Measurements from ENCODE around the gene VAV2. TPM values are rescaled to one million over a fixed set of nuclear protein-coding genes. Genes with fewer than 3 reads are reported as not detected.

The VAV2 gene
- total and polyA plus RNA-seq, 2 of the 4 experiments (the other 2 are of a cell fraction): 10.8 to 13.4 TPM

DNA sequence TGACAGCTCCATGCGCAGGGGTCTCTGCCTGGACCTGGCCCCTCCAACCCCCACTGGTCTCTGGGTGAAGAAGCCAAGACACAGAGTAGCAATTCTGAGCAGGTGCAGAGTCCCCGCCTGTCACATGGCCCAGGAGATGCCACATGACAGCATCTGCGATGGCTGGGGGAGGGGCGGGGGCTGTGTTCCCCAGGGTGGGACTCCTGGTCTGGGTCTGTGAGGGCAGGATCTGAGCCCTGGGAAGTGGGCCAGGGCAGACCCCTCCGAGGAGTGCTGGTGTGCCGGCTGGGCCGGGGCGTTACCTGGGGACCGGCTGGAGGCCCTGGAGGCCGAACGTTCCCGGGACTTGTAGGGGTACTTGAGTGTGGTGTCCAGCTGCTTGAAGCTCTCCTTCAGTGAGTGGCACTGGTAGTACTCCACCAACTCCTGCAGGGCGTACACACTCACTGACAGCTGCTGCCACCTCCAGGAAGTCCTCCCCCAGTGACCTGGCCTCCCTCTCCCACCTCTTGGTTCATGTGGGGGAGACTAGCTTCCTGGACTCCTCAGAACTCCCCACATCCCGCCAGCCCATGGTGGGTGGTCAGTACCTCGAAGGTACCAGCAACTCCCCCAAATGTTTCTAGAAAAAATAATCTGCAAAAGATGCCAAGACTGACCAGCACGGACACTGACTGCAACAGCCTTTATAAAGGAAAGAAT lies 221.9 kb downstream of the VAV2 start:
- no peak for DNase-seq
- TF ChIP-seq, protein P1, sequence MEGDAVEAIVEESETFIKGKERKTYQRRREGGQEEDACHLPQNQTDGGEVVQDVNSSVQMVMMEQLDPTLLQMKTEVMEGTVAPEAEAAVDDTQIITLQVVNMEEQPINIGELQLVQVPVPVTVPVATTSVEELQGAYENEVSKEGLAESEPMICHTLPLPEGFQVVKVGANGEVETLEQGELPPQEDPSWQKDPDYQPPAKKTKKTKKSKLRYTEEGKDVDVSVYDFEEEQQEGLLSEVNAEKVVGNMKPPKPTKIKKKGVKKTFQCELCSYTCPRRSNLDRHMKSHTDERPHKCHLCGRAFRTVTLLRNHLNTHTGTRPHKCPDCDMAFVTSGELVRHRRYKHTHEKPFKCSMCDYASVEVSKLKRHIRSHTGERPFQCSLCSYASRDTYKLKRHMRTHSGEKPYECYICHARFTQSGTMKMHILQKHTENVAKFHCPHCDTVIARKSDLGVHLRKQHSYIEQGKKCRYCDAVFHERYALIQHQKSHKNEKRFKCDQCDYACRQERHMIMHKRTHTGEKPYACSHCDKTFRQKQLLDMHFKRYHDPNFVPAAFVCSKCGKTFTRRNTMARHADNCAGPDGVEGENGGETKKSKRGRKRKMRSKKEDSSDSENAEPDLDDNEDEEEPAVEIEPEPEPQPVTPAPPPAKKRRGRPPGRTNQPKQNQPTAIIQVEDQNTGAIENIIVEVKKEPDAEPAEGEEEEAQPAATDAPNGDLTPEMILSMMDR (conservative IDR thresholded peaks at IDR 0.05; ENCODE audit: low read depth, low read length): no peak
- TF ChIP-seq SMC3 (IDR thresholded peaks at IDR 0.05; ENCODE audit: low read depth, low read length) (no peak), MAFK (IDR thresholded peaks at IDR 0.05; ENCODE audit: low read depth, low read length) (no peak), FOS (IDR thresholded peaks at IDR 0.05; ENCODE audit: low read depth, low read length) (no peak), RAD21 (IDR thresholded peaks at IDR 0.05; ENCODE audit: low read length) (no peak), CEBPB (IDR thresholded peaks at IDR 0.05; ENCODE audit: low read depth, low read length) (no peak), POLR2A (IDR thresholded peaks at IDR 0.05; ENCODE audit: low read depth, low read length) (no peak), RCOR1 (IDR thresholded peaks at IDR 0.05; ENCODE audit: insufficient replicate concordance, low read length) (no peak), MXI1 (IDR thresholded peaks at IDR 0.05; ENCODE audit: borderline replicate concordance, low read depth, low read length) (no peak), MAZ (IDR thresholded peaks at IDR 0.05; ENCODE audit: borderline replicate concordance, low read depth, low read length) (no peak), CHD1 (IDR thresholded peaks at IDR 0.05; ENCODE audit: low read depth, low read length) (no peak), RFX5 (IDR thresholded peaks at IDR 0.05; ENCODE audit: low read depth, low read length) (no peak), NFE2L2 (IDR thresholded peaks at IDR 0.05; ENCODE audit: low read depth, low read length) (no peak)
- TF ChIP-seq, protein P2, sequence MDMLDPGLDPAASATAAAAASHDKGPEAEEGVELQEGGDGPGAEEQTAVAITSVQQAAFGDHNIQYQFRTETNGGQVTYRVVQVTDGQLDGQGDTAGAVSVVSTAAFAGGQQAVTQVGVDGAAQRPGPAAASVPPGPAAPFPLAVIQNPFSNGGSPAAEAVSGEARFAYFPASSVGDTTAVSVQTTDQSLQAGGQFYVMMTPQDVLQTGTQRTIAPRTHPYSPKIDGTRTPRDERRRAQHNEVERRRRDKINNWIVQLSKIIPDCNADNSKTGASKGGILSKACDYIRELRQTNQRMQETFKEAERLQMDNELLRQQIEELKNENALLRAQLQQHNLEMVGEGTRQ (IDR thresholded peaks at IDR 0.05; ENCODE audit: low read depth, low read length): no peak
- TF ChIP-seq, protein P3, sequence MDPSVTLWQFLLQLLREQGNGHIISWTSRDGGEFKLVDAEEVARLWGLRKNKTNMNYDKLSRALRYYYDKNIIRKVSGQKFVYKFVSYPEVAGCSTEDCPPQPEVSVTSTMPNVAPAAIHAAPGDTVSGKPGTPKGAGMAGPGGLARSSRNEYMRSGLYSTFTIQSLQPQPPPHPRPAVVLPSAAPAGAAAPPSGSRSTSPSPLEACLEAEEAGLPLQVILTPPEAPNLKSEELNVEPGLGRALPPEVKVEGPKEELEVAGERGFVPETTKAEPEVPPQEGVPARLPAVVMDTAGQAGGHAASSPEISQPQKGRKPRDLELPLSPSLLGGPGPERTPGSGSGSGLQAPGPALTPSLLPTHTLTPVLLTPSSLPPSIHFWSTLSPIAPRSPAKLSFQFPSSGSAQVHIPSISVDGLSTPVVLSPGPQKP (IDR thresholded peaks at IDR 0.05; ENCODE audit: borderline replicate concordance, low read depth, low read length): no peak

More for the DNA sequence above, 221.9 kb downstream of the VAV2 start:
- Histone ChIP-seq H3K23ac (ENCODE audit: low read depth, low read length) (no peak overlapping the region), H3K9ac (ENCODE audit: low read depth, low read length) (no peak overlapping the region), H2AK9ac (replicated peaks; ENCODE audit: low read depth, low read length, poor library complexity) (no peak overlapping the region), H3K36me3 (ENCODE audit: control insufficient read depth, insufficient read depth, low read length) (peaks cover 48% of the 10 kb centered on the region), H3K18ac (ENCODE audit: low read depth, low read length) (no peak overlapping the region), H3K4me1 (ENCODE audit: control insufficient read depth, insufficient read depth, low read length) (peaks cover 4% of the 10 kb centered on the region; the same call in 1 of the 2 replicates), H4K5ac (ENCODE audit: low read depth, low read length) (no peak overlapping the region), H2BK20ac (ENCODE audit: low read depth, low read length) (no peak overlapping the region), H3K27me3 (ENCODE audit: control insufficient read depth, insufficient read depth, low read length) (no peaks in the 10 kb centered on the region), H3K4ac (ENCODE audit: low read depth, low read length) (no peak overlapping the region), H3K56ac (ENCODE audit: extremely low read depth, insufficient read depth, low read length) (no peak overlapping the region), H3K9me1 (ENCODE audit: insufficient read depth, low read length) (no peaks in the 10 kb centered on the region; the same call in 1 of the 2 replicates), H4K8ac (ENCODE audit: low read depth in 2 of 2, low read length in 2 of 2) (no peak overlapping the region), H2AK5ac (ENCODE audit: low read depth, low read length) (no peak overlapping the region), H3K14ac (replicated peaks; ENCODE audit: low read depth, low read length) (no peak overlapping the region), H4K91ac (ENCODE audit: insufficient read depth, low read depth, low read length) (no peak overlapping the region), H2BK120ac (ENCODE audit: low read depth, low read length) (no peak overlapping the region), H3K9me3 (ENCODE audit: control insufficient read depth, insufficient read depth, low read length) (peaks cover 11% of the 10 kb centered on the region; the same call in 1 of the 2 replicates), H2BK15ac (ENCODE audit: low read depth, low read length) (no peak overlapping the region), H4K20me1 (ENCODE audit: insufficient read depth, low read length) (peaks cover 8% of the 10 kb centered on the region; the same call in 1 of the 2 replicates), H3K4me3 (ENCODE audit: insufficient read depth, low read depth, low read length) (no peak overlapping the region), H2BK5ac (ENCODE audit: low read depth, low read length, poor library complexity, severe bottlenecking) (no peak overlapping the region), H3K4me2 (ENCODE audit: low read depth, low read length) (no peak overlapping the region), H3K27ac (ENCODE audit: insufficient read depth, low read length) (no peak overlapping the region), H3K79me1 (ENCODE audit: low read depth in 1 of 2, low read length in 2 of 2) (no peaks in the 10 kb centered on the region; a peak in 1 of 4 replicates), H2AFZ (replicated peaks; ENCODE audit: low read length, poor library complexity) (no peak overlapping the region)
- ChIA-PET CTCF (interaction anchor here (1.1 to 1.7 kb wide), 2 partner anchors 12 to 224 kb away, joined by 4 to 5 read pairs; no protein-coding TSS in a partner anchor), POLR2A (ENCODE audit: unreplicated experiment) (no interaction called here)
- intact Hi-C loops (cut with micrococcal nuclease) (no loop called here), in situ Hi-C loops (cut with MboI; ENCODE audit: low sequenced_read_pairs) (no loop called here), dilution Hi-C loops (cut with HindIII; ENCODE audit: low sequenced_read_pairs, unreplicated experiment) (no loop called here)
- WGBS, 2 experiments (ENCODE audit: extremely low coverage in 2 of 2, insufficient read length in 1 of 2): 100% methylated on average over 1 of the region's 16 CpGs; no CpG with 5 or more reads in 1 of the 2 experiments
- ATAC-seq (ENCODE audit: low read depth): no peak
- no TSS peak for BruUV-seq (replicated peaks)
